ENCODE measurements around the gene ANKRD24. TPM values are rescaled to one million over a fixed set of nuclear protein-coding genes. Genes with fewer than 3 reads are reported as not detected.

The ANKRD24 gene
- total RNA-seq, 1 experiment from 2014 or later = 2.4 TPM

DNA sequence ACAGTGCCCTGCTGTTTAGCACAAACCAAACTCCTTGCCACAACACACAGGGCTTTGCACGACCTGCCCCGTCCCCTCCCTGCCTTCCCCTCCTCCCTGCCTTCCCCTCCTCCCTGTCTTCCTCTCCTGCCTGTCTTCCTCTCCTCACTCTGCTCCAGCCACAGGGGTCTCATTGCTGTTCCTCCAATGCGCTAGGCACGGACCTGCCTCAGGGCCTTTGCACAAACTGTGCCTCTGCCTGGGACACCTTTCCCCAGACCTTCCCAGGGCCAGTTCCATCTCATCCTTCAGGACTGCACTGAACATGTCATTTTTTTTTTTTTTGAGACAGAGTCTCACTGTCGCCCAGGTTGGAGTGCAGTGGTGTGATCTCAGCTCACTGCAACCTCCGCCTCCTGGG is 30.9 kb upstream of the ANKRD24 start:
- no peak for DNase-seq
- Mint-ChIP-seq H3K9me3 (no peaks in the 10 kb centered on the region; a peak in 1 of 5 replicates), H3K4me1 (peaks cover 0 to 4% of the 10 kb centered on the region in 2 experiments; a peak in 2 of 4 replicates), H3K27ac (no peak overlapping the region), H3K4me3 (no peak overlapping the region), H3K36me3 (ENCODE audit: insufficient read depth in 1 of 3, low read depth in 3 of 3) (no peaks in the 10 kb centered on the region), H3K27me3 (ENCODE audit: low read depth) (peaks cover 51% of the 10 kb centered on the region)
- WGBS (ENCODE audit: extremely low coverage, insufficient read length, low lambda C conversion rate) = no CpG with 5 or more reads among the region's 6 CpGs
- no peak overlapping the region for H2AFZ ChIP-seq (ENCODE audit: low read length)
- H3T11ph ChIP-seq (ENCODE audit: low read length) = no peak overlapping the region
- no peak overlapping the region for H2BK120ac ChIP-seq (ENCODE audit: low read depth, low read length, poor library complexity, severe bottlenecking)
- no peaks in the 10 kb centered on the region for H3K23me2 ChIP-seq (ENCODE audit: insufficient read length, low read depth, low read length, poor library complexity, severe bottlenecking)
- H3K23ac ChIP-seq (ENCODE audit: insufficient read length, low read depth, low read length) = no peak overlapping the region
- H2BK5ac ChIP-seq (ENCODE audit: insufficient read length, low read length) = no peak overlapping the region
- H4K20me1 ChIP-seq (ENCODE audit: control insufficient read depth, insufficient read depth, insufficient read length) = no peaks in the 10 kb centered on the region
- no peak overlapping the region for H3K27ac ChIP-seq (ENCODE audit: insufficient read length, low read depth, low read length)
- no peaks in the 10 kb centered on the region for H3K79me1 ChIP-seq (ENCODE audit: insufficient read depth, low read depth, low read length, poor library complexity, severe bottlenecking)
- no peaks in the 10 kb centered on the region for H3K79me2 ChIP-seq (ENCODE audit: insufficient read depth, low read length)
- H3K14ac ChIP-seq (ENCODE audit: insufficient read depth, low read length) = no peak overlapping the region
- H2AK5ac ChIP-seq (ENCODE audit: insufficient read length, low read length) = no peak overlapping the region
- no peak overlapping the region for H3K9ac ChIP-seq (ENCODE audit: extremely low read depth, insufficient read length, low read length)
- H3K56ac ChIP-seq (ENCODE audit: insufficient read length, low read depth, low read length) = no peak overlapping the region
- no peak overlapping the region for H2BK20ac ChIP-seq (ENCODE audit: low read depth, low read length, poor library complexity, severe bottlenecking)
- no peak overlapping the region for H2BK12ac ChIP-seq (ENCODE audit: insufficient read length, low read depth, low read length)
- no peak overlapping the region for H4K5ac ChIP-seq (ENCODE audit: insufficient read length, low read depth, low read length)
- H3K4ac ChIP-seq (ENCODE audit: low read depth, low read length) = no peak overlapping the region
- no peaks in the 10 kb centered on the region for H3K9me3 ChIP-seq (ENCODE audit: control insufficient read depth, low read depth, low read length)
- H3K18ac ChIP-seq (ENCODE audit: insufficient read length, low read depth, low read length) = no peak overlapping the region
- H4K8ac ChIP-seq (replicated peaks; ENCODE audit: insufficient read length, low read depth, low read length) = no peak overlapping the region
- H2BK15ac ChIP-seq (ENCODE audit: low read depth, low read length) = no peak overlapping the region
- no peaks in the 10 kb centered on the region for H3K4me1 ChIP-seq (ENCODE audit: insufficient read depth, low read length)
- no peak overlapping the region for H3K4me2 ChIP-seq (ENCODE audit: insufficient read depth, insufficient read length, low read length)
- no peaks in the 10 kb centered on the region for H3K27me3 ChIP-seq (ENCODE audit: insufficient read depth, low read length)
- TF ChIP-seq, protein P1, sequence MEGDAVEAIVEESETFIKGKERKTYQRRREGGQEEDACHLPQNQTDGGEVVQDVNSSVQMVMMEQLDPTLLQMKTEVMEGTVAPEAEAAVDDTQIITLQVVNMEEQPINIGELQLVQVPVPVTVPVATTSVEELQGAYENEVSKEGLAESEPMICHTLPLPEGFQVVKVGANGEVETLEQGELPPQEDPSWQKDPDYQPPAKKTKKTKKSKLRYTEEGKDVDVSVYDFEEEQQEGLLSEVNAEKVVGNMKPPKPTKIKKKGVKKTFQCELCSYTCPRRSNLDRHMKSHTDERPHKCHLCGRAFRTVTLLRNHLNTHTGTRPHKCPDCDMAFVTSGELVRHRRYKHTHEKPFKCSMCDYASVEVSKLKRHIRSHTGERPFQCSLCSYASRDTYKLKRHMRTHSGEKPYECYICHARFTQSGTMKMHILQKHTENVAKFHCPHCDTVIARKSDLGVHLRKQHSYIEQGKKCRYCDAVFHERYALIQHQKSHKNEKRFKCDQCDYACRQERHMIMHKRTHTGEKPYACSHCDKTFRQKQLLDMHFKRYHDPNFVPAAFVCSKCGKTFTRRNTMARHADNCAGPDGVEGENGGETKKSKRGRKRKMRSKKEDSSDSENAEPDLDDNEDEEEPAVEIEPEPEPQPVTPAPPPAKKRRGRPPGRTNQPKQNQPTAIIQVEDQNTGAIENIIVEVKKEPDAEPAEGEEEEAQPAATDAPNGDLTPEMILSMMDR (conservative IDR thresholded peaks at IDR 0.05) = no peak
- H4K91ac ChIP-seq (ENCODE audit: insufficient read length, low read depth, low read length) = no peak overlapping the region

All from H9 (cell line).